Activated CD4-positive, alpha-beta memory T cell treated with anti-CD3 and anti-CD28 coated beads, Interleukin-2, amount 10 ng/mL, durations not matched to agents 7 days and 5 days (primary cell): Measurements from ENCODE around the gene LRRC25. TPM values are rescaled to one million over a fixed set of nuclear protein-coding genes. Genes with fewer than 3 reads are reported as not detected.
"Not testable (repeated sequence)": the region's sequence is repeated elsewhere in the genome, so short reads cannot be mapped to it uniquely, and the experiment has no call there.

Source experiments
- CTCF ChIA-PET: fragments of 350-600 bp; sonication (Branson Sonifier 250); formaldehyde crosslinking; loops from one replicate; lab custom pipeline; 2021; ENCODE audit warnings: antibody characterized with exemption, inconsistent platforms; lab: Charles Lee
- POLR2A ChIA-PET: fragments of 350-600 bp; sonication (Branson Sonifier 250); formaldehyde crosslinking; loops from one replicate; lab custom pipeline; 2021; ENCODE audit warnings: antibody characterized with exemption; lab: Charles Lee
- DNase-seq: peaks from one replicate; pipeline ENCODE4 v3.0.0-alpha.2; 2020
- H3K27ac Mint-ChIP-seq: one replicate; pipeline ENCODE4 v1.8.0; 2021; ENCODE audit warnings: mild to moderate bottlenecking, mixed read lengths
- H3K27me3 Mint-ChIP-seq: one replicate; pipeline ENCODE4 v1.8.0; 2021; ENCODE audit warnings: mixed read lengths
- H3K36me3 Mint-ChIP-seq: one replicate; pipeline ENCODE4 v1.8.0; 2021; ENCODE audit warnings: low read depth, mixed read lengths
- H3K4me1 Mint-ChIP-seq: one replicate; pipeline ENCODE4 v1.8.0; 2021; ENCODE audit warnings: mixed read lengths
- H3K4me3 Mint-ChIP-seq: one replicate; pipeline ENCODE4 v1.8.0; 2021; ENCODE audit warnings: mild to moderate bottlenecking, mixed read lengths
- H3K9me3 Mint-ChIP-seq: one replicate; pipeline ENCODE4 v1.8.0; 2021; ENCODE audit warnings: mixed read lengths
- total RNA-seq, 2 experiments: library from RNA; stranded (reverse); gene quantifications; one replicate each; pipeline ENCODE4 v1.2.3, GENCODE V29; 2021

Gene LRRC25
- total RNA-seq, 2 experiments from 2014 or later, result not detected

DNA sequence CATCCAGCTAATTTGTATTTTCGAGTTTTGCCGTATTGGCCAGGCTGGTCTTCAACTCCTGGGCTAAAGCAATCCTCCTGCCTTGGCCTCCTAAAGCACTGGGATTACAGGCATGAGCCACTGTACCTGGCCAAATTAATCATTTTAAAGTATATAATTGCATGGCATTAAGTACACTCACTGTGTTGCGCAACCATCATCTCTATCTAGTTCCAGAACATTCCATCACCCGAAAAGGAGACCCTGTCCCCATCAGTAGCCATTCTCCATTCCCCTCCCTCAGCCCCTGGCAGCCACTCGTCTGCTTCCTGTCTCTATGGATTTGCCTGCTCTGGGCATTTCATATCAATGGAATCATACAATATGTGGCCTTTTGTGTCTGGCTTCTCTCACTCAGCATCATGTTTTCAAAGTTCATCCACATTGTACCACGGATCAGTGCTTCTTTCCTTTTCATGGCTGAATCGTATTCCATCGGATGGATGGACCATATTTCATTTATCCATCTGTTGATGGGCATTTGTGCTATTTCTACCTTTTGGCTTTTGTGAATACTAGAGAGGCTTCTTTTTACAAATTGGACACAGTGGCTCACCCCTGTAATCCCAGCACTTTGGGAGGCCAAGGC lies 43.9 kb downstream of the LRRC25 start:
- ChIA-PET POLR2A (no interaction called here), CTCF (no interaction called here)
- Mint-ChIP-seq H3K27me3 (no peaks in the 10 kb centered on the region), H3K4me1 (no peaks in the 10 kb centered on the region), H3K36me3 (peaks cover 24% of the 10 kb centered on the region), H3K9me3 (no peaks in the 10 kb centered on the region), H3K27ac (no peak overlapping the region), H3K4me3 (no peak overlapping the region)
- no peak for DNase-seq

DNA sequence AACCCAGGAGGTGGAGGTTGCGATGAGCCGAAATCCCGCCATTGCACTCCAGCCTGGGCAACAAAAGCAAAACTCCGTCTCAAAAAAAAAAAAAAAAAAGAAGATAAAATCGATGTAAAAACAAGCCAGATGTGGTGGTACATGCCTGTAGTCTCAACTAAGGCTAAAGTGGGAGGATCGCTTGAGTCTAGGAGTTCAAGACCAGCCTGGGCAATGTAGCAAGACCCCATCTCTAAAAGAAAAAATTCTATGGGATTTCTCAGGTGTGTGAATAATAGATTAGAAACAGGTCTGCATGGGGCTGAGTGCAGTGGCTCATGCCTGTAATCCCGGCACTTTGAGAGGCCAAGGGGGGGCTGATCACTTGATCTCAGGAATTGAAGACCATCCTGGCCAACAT lies 45.9 kb downstream of the LRRC25 start:
- Mint-ChIP-seq H3K36me3 (peaks cover 13% of the 10 kb centered on the region), H3K4me1 (no peaks in the 10 kb centered on the region), H3K4me3 (no peak overlapping the region), H3K27ac (no peak overlapping the region), H3K9me3 (no peaks in the 10 kb centered on the region), H3K27me3 (no peaks in the 10 kb centered on the region)
- ChIA-PET POLR2A (no interaction called here), CTCF (interaction anchor here (1.7 kb wide), 1 partner anchor 37 kb away, joined by 4 read pairs; no protein-coding TSS in a partner anchor)
- DNase-seq, result no peak

DNA sequence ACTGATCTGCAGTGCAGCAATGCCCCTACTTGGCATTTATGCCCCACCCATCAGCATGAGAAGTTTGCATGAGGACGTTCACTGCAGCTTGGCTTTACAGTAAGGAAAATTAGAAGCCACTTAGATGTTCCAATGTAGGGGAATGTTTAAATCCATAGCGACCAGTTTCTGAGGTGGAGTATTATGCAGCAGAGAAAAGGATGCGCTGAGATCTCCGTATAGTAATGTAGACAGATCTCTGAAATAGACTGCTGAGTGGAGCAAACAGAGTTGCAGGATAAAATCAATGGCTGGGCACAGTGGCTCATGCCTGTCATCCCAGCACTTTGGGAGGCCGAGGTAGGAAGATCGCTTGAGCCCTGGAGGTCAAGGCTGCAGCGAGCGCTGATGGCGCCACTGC lies 46.9 kb downstream of the LRRC25 start:
- peaks cover 5% of the 10 kb centered on the region for H3K4me1 Mint-ChIP-seq
- DNase-seq, result no peak
- peaks cover 9% of the 10 kb centered on the region for H3K36me3 Mint-ChIP-seq
- H3K4me3 Mint-ChIP-seq, result no peak overlapping the region
- H3K27ac Mint-ChIP-seq, result no peak overlapping the region
- no peaks in the 10 kb centered on the region for H3K27me3 Mint-ChIP-seq
- ChIA-PET CTCF (interaction anchor here (0.9 to 1.7 kb wide), 2 partner anchors 38 to 60 kb away, joined by 3 to 4 read pairs; no protein-coding TSS in a partner anchor), POLR2A (no interaction called here)
- no peaks in the 10 kb centered on the region for H3K9me3 Mint-ChIP-seq

DNA sequence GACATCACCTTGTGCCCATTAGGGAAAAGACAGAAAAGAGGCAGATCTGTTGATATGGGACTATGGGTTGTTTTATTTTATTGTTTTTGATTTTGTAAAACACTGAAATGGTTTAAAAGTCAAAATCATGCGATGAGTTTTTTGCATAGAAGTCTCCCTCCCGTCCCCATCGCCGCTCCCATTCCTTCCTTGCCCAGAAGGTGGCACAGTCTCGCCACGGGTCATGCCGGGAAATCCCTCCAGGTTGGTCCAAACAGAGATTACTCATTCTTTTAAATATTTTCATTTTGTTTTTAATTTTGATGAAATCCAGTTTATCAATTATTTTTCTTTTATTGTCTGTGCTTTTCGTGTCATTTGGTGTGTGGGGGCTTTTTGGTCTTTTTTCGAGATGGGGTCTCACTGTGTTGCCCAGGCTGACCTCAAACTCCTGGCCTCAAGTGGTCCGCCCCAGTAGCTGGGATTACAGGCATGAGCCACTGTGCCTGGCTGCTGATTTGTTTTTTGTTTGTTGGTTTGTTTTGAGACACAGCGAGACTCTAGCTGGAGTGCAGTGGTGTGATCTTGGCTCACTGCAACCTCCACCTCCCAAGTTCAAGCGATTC lies 47.8 kb downstream of the LRRC25 start:
- DNase-seq, result peak; percentile 33
- Mint-ChIP-seq H3K4me3 (no peak overlapping the region), H3K9me3 (no peaks in the 10 kb centered on the region), H3K36me3 (peaks cover 11% of the 10 kb centered on the region), H3K4me1 (peaks cover 5% of the 10 kb centered on the region), H3K27me3 (no peaks in the 10 kb centered on the region), H3K27ac (no peak overlapping the region)
- ChIA-PET CTCF (interaction anchor here (0.9 kb wide), 1 partner anchor 61 kb away, joined by 3 read pairs; no protein-coding TSS in a partner anchor), POLR2A (interaction anchor here (1.1 kb wide), 1 partner anchor 11 kb away, joined by 3 read pairs; no protein-coding TSS in a partner anchor)

DNA sequence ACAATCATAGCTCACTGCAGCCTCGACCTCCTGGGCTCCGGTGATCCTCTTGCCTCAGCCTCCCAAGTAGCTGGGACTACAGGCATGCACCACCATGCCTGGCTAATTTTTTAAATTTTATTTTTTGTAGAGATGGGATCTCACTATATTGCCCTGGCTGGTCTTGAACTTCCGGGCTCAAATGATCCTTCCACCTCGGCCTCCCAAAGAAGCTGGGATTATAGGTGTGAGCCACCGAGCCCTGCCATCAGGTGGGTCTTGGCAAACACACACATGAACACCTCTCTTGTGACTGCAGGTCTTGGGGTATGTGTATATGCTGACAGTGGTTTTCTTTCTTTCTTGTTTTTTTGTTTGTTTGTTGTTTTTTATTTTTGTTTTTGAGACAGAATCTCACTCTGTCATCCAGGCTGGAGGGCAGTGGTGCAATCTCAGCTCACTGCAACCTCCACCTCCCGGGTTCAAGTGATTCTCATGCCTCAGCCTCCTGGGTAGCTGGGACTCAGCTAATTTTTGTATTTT lies 48.5 kb downstream of the LRRC25 start:
- H3K4me3 Mint-ChIP-seq, POLR2A ChIA-PET, DNase-seq, H3K4me1 Mint-ChIP-seq, H3K27ac Mint-ChIP-seq, H3K27me3 Mint-ChIP-seq, H3K9me3 Mint-ChIP-seq: not testable (repeated sequence)
- CTCF ChIA-PET, result interaction anchor here (1.2 kb wide), 1 partner anchor 69 kb away, joined by 3 read pairs; no protein-coding TSS in a partner anchor
- peaks cover 14% of the 10 kb centered on the region for H3K36me3 Mint-ChIP-seq

DNA sequence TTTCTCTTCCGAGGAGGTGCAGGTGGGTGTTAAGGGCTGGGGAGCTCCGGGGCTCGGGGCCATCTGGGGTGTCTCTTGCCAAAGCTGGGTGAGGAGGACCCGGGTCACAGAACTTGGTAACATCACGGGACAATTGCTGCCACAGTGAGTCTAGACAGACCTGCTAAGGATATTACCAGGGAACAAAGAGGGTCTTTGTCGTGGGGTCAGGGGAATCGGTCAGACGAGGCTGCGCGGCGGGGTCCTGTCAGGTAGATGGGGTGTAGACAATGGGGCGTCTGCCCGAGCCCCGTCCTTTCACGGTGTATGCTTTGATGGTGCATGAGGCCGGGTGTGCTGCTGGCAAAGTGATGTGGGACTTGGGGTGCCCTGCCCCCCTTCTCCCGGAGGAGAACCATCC lies 49.3 kb downstream of the LRRC25 start:
- Mint-ChIP-seq H3K27me3 (no peaks in the 10 kb centered on the region), H3K36me3 (peaks cover 15% of the 10 kb centered on the region), H3K4me3 (no peak overlapping the region), H3K27ac (no peak overlapping the region), H3K4me1 (peaks cover 7% of the 10 kb centered on the region), H3K9me3 (no peaks in the 10 kb centered on the region)
- POLR2A ChIA-PET, result interaction anchor here (0.6 kb wide), 1 partner anchor 55 kb away, joined by 3 read pairs; no protein-coding TSS in a partner anchor
- no peak for DNase-seq
- CTCF ChIA-PET, result interaction anchor here (1.2 kb wide), 1 partner anchor 68 kb away, joined by 3 read pairs; no protein-coding TSS in a partner anchor

DNA sequence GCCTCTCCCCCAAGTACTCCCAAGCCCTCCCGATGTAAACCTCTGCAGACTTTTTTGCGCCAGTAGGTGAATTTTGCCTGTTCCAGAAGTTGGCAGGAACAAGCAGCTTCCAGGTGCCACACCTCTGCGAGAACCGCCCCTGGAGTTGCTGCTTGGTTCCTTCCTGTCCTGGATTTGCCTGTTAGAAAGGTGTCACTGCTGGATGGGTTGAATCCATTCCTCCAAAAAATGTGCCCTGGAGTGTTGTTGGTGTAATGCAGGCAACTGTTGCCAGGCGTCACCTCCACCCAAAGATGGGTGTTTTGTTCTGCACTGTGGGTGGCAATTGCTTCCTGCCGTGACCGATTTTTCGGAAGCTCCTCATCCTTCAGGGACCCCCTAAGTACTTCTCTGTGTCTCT lies 51.3 kb downstream of the LRRC25 start:
- no peak overlapping the region for H3K27ac Mint-ChIP-seq
- CTCF ChIA-PET, result interaction anchor here (0.6 to 1.4 kb wide), 2 partner anchors 16 to 42 kb away, joined by 3 to 4 read pairs; no protein-coding TSS in a partner anchor
- POLR2A ChIA-PET, result no interaction called here
- peaks cover 18% of the 10 kb centered on the region for H3K36me3 Mint-ChIP-seq
- no peaks in the 10 kb centered on the region for H3K27me3 Mint-ChIP-seq
- H3K9me3 Mint-ChIP-seq, result no peaks in the 10 kb centered on the region
- no peak for DNase-seq
- no peak overlapping the region for H3K4me3 Mint-ChIP-seq
- H3K4me1 Mint-ChIP-seq, result peaks cover 19% of the 10 kb centered on the region

DNA sequence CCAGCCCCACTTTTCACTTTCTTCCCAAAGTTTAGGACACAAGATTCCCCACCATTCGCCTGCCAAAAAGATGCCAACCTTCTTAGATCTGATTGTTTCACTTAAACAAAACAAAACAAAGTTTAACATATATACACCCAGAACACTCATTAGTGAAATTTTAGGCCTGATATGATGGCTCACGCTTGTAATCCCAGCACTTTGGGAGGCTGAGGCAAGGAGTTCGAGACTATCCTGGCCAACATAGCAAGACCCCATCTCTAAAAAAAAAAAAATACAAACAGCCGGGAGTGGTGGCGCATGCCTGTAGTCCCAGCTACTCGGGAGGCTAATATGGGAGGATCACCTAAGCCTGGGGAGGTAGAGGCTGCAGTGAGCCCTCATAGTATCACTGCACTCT lies 52.1 kb downstream of the LRRC25 start:
- Mint-ChIP-seq H3K36me3 (peaks cover 18% of the 10 kb centered on the region), H3K4me3 (no peak overlapping the region), H3K27me3 (no peaks in the 10 kb centered on the region), H3K4me1 (peaks cover 20% of the 10 kb centered on the region), H3K9me3 (no peaks in the 10 kb centered on the region), H3K27ac (no peak overlapping the region)
- no peak for DNase-seq
- CTCF ChIA-PET, result interaction anchor here (0.7 kb wide), 1 partner anchor 1224 kb away, joined by 3 read pairs; no protein-coding TSS in a partner anchor
- POLR2A ChIA-PET, result no interaction called here

DNA sequence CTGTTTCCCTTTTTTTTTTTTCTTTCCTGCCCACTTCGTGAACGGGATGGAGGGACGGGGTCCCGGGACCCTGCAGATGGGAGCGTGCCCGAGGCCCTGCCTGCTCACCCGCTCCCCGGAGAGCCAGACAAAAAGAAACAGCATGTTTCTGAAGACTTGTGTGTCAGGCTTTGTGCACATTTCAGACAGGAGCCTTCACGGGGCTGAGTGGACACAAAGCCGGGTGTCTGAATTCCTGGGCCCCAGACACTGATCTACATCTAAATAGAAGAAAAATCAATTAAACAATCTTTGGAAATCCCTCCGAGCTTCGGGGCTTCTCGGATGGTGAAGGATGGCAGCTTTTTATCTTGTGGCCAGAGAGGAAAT lies 52.9 kb downstream of the LRRC25 start:
- no peaks in the 10 kb centered on the region for H3K9me3 Mint-ChIP-seq

DNA sequence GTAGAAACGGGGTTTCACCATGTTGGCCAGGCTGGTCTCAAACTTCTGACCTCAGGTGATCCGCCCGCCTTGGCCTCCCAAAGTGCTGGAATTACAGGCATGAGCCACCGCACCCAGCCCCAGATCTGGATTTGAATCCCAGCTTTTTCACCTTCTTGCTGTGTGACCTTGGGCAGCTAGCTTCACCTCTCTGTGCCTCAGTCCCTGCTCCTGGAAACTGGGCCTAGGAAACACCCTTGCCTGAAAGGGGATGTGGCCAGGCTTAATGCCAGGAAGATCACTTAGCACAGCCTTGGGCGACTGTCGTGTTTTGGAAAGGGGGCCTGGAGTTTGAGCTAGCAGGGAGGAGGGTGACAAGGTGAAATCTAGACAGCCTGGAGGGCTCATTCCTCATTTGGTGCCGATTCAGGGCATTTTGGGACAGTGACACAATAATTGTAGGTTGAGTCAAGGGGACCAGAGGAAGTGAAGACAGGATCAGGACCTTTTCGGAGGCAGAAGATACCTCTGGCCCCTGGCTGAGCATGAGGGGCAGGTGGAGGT lies 55.3 kb downstream of the LRRC25 start:
- peak overlapping the region; percentile 35 for H3K27ac Mint-ChIP-seq
- POLR2A ChIA-PET, result interaction anchor here (1.0 to 4.5 kb wide), 3 partner anchors 20 to 62 kb away, joined by 3 to 28 read pairs (median 4); partner anchors contain the start of gene LSM4
- H3K9me3 Mint-ChIP-seq, result no peaks in the 10 kb centered on the region
- H3K4me1 Mint-ChIP-seq, result peaks cover 28% of the 10 kb centered on the region
- CTCF ChIA-PET, result interaction anchor here (1.0 to 2.6 kb wide), 4 partner anchors 18 to 297 kb away, joined by 3 to 14 read pairs (median 3); no protein-coding TSS in a partner anchor
- no peak for DNase-seq
- H3K4me3 Mint-ChIP-seq, result peak overlapping the region; percentile 83
- H3K27me3 Mint-ChIP-seq, result peaks cover 1% of the 10 kb centered on the region
- H3K36me3 Mint-ChIP-seq, result peaks cover 15% of the 10 kb centered on the region

More for the DNA sequence above, 52.9 kb downstream of the LRRC25 start:
- peaks cover 25% of the 10 kb centered on the region for H3K4me1 Mint-ChIP-seq
- ChIA-PET CTCF (no interaction called here), POLR2A (interaction anchor here (0.6 kb wide), 1 partner anchor 17 kb away, joined by 3 read pairs; no protein-coding TSS in a partner anchor)
- peaks cover 18% of the 10 kb centered on the region for H3K36me3 Mint-ChIP-seq
- no peak overlapping the region for H3K27ac Mint-ChIP-seq
- no peaks in the 10 kb centered on the region for H3K27me3 Mint-ChIP-seq
- DNase-seq, result no peak
- H3K4me3 Mint-ChIP-seq, result no peak overlapping the region
